Neural crest cell (in vitro differentiated cells): Measurements from ENCODE around the gene UMODL1. TPM values are rescaled to one million over a fixed set of nuclear protein-coding genes. Genes with fewer than 3 reads are reported as not detected.

Source experiments
- DNase-seq: peaks from one replicate; pipeline ENCODE4 v3.0.0; 2021; ENCODE audit warnings: low read depth, mixed read lengths, low spot score
- H3K27ac Mint-ChIP-seq: one replicate; pipeline ENCODE4 v1.8.0; 2021; ENCODE audit warnings: mild to moderate bottlenecking, mixed read lengths; ENCODE audit not compliant: unreplicated experiment
- H3K27me3 Mint-ChIP-seq: 2 replicates; pipeline ENCODE4 v1.8.0; 2021; ENCODE audit warnings: low read depth, mild to moderate bottlenecking, mixed read lengths
- H3K36me3 Mint-ChIP-seq: 2 replicates; pipeline ENCODE4 v1.8.0; 2021; ENCODE audit warnings: low read depth, mild to moderate bottlenecking, mixed read lengths
- H3K4me1 Mint-ChIP-seq: 2 replicates; pipeline ENCODE4 v1.8.0; 2021; ENCODE audit warnings: mixed read lengths
- H3K4me3 Mint-ChIP-seq: one replicate; pipeline ENCODE4 v1.8.0; 2021; ENCODE audit warnings: mild to moderate bottlenecking, mixed read lengths
- H3K9me3 Mint-ChIP-seq: 2 replicates; pipeline ENCODE4 v1.8.0; 2021; ENCODE audit warnings: mixed read lengths
- total RNA-seq: library from RNA; stranded (reverse); gene quantifications from 2 replicates; pipeline ENCODE4 v1.2.1, GENCODE V29; 2021
- TF ChIP-seq, protein P1 (sequence below): fragments of 200-600 bp; sonication (generic); conservative IDR thresholded peaks from 2 replicates; pipeline ENCODE4 v1.5.0; 2021; ENCODE audit warnings: antibody characterized with exemption, mild to moderate bottlenecking

The UMODL1 gene
- total RNA-seq, 1 donor from 2014 or later = not detected

DNA sequence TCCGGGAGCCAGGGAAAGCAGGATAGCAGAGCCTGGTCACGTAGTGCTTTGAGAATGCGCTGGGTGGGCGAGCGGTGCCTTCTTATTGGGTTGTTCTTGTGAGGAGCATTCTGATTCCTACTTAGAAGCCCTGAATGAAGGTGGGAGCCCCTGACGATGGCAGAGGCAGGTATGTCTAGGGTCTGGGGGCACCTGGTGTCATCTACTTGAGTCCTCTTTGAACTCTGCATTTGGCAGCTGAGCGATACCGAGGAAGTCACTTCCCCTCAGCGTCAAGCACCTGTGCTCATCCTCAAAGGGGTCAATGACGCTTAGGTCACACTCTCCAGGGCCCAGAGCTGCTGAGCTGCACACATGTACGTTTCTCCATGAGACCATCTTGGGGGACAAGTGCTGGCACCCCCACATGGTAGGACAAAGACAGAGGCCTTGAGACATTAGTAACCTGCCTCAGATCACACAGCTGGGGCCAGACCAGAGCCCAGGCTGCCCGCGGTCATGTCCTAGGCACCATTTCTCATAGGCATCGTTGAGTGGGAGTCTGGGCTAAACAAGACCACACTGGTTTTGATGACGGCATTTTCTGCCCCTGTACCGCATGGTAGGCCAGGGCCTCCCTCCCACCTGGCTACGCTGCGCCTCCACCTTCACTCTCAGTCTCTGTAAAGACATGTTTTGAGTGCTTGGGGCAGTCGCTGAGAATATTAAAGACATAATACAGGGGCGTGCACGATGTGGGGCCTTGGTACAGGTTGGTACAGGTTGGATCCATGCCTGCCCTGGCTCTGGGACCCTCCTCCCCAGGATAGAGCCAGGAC lies 78.7 kb downstream of the UMODL1 start:
- DNase-seq = no peak
- TF ChIP-seq, protein P1, sequence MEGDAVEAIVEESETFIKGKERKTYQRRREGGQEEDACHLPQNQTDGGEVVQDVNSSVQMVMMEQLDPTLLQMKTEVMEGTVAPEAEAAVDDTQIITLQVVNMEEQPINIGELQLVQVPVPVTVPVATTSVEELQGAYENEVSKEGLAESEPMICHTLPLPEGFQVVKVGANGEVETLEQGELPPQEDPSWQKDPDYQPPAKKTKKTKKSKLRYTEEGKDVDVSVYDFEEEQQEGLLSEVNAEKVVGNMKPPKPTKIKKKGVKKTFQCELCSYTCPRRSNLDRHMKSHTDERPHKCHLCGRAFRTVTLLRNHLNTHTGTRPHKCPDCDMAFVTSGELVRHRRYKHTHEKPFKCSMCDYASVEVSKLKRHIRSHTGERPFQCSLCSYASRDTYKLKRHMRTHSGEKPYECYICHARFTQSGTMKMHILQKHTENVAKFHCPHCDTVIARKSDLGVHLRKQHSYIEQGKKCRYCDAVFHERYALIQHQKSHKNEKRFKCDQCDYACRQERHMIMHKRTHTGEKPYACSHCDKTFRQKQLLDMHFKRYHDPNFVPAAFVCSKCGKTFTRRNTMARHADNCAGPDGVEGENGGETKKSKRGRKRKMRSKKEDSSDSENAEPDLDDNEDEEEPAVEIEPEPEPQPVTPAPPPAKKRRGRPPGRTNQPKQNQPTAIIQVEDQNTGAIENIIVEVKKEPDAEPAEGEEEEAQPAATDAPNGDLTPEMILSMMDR = no peak
- H3K9me3 Mint-ChIP-seq = no peaks in the 10 kb centered on the region
- no peak overlapping the region for H3K27ac Mint-ChIP-seq
- H3K4me1 Mint-ChIP-seq = peaks cover 10% of the 10 kb centered on the region
- no peaks in the 10 kb centered on the region for H3K36me3 Mint-ChIP-seq
- H3K4me3 Mint-ChIP-seq = no peak overlapping the region
- no peaks in the 10 kb centered on the region for H3K27me3 Mint-ChIP-seq

DNA sequence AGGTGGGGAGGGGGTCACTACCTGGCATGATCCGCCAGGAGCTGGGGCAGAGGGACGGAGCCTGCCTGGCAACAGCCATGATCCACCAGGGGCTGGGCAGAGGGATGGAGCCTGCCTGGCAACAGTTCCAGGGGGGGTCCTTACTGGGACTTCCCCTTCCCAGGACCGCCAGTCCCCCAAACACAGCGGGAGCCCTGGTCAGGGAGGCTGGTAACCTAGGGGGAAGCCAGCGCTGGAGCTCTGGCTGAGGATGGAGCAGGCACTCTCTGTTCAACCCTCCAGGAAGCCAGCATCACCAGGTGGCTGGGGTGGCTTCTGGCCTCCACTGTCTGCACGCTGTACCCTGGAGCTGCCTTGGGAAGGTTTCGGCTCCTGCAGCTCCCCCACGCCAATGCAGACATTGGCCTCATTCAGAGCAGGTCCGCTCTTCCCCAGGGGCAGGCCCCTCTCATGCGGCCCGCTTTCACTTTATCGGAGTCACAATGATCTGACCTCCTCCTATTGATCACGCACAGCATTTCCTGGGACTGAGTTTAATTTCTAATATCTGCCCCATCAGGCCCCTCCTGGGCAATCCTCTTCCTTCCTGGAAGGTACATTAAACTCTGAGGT lies 79.5 kb downstream of the UMODL1 start:
- peaks cover 11% of the 10 kb centered on the region for H3K4me1 Mint-ChIP-seq
- H3K36me3 Mint-ChIP-seq = no peaks in the 10 kb centered on the region
- no peaks in the 10 kb centered on the region for H3K27me3 Mint-ChIP-seq
- no peak for DNase-seq
- TF ChIP-seq, protein P1 = no peak
- no peak overlapping the region for H3K27ac Mint-ChIP-seq
- no peak overlapping the region for H3K4me3 Mint-ChIP-seq
- H3K9me3 Mint-ChIP-seq = no peaks in the 10 kb centered on the region

DNA sequence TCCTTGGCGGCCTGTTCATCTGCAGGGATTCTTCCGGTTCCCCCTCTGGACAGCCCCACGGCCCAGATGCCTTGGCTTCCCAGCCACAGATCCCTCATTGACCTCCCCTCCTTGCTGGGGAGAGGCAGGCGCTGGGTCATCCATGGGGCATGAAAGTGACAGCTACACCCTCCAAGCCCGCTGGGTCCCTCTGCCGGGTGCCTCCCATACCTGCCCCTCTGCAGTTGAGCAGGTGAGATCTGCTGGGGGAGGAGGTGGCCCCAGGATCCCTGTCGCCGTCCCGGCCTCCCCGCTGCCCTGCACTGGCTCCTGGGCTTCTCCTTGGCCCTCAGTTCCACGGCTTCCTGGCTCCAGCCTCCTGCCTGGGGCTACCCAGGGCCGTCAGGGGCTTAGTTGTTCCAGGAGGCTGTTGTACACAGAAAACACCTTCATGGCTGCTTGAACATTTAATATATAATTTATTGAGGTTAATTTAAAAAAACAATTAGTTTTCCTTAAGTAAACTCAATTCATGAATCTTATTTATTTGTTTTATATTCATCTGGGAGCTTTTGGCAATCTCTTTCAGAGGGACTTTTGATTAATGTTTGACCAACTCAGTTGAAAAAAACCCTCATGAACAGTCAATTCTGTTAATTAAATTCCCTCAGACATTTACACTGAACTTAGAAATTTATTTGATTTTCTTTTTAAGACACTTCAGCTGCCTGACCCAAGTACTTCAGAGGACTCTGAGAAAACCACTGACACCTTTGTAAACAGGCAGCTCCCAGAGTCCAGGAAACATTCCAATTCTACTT lies 80.2 kb downstream of the UMODL1 start:
- peaks cover 13% of the 10 kb centered on the region for H3K4me1 Mint-ChIP-seq
- no peaks in the 10 kb centered on the region for H3K27me3 Mint-ChIP-seq
- no peak overlapping the region for H3K27ac Mint-ChIP-seq
- TF ChIP-seq, protein P1 = no peak
- no peaks in the 10 kb centered on the region for H3K9me3 Mint-ChIP-seq
- no peaks in the 10 kb centered on the region for H3K36me3 Mint-ChIP-seq
- no peak overlapping the region for H3K4me3 Mint-ChIP-seq
- DNase-seq = no peak

DNA sequence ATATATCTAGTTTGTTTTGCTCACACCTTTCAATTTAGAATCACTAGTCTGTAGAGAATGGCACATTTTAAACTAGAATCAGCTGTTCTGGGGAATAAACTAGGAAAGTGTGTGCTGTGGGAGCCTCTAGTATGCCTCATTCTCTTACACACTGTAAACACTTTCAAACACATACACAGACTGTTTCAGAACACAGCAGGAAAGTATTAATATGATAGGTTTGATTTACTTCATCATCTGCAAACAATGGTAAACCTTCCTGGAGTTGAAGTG lies 80.8 kb downstream of the UMODL1 start:
- H3K4me3 Mint-ChIP-seq = no peak overlapping the region
- H3K4me1 Mint-ChIP-seq = peaks cover 16% of the 10 kb centered on the region
- H3K9me3 Mint-ChIP-seq = no peaks in the 10 kb centered on the region
- TF ChIP-seq, protein P1 = no peak
- H3K36me3 Mint-ChIP-seq = no peaks in the 10 kb centered on the region
- H3K27me3 Mint-ChIP-seq = no peaks in the 10 kb centered on the region
- DNase-seq = no peak
- H3K27ac Mint-ChIP-seq = no peak overlapping the region

DNA sequence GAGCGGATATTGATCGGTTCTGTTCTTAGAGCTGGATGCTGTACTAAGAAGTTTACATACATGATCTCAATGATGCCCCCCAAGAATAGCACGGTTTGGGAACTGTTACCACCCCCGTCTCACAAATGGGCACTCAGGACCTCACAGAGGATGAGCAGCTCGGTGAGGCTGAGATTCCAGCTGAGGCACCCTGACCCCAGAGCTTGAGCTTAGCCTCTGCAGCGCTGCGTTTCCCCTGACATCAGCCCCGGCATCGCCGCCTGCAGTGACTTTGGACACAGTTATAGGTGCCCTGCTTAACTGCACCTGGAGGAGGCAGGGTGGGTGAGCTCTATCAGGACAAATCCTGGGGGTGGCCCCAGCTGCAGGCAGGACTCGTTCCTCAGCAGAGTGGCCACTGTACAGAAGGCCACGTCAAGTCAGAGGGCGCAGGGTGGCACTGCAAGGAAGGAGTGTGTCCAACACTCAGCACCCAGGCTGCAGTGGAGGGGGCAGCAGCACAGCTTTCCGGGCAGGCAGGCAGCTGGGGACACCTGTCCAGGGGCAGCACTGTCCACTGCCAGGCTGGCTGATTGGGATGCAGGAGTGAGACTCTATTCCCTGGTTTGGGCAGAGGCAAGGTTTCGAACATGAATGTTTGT lies 82.0 kb downstream of the UMODL1 start:
- H3K9me3 Mint-ChIP-seq = no peaks in the 10 kb centered on the region
- no peaks in the 10 kb centered on the region for H3K36me3 Mint-ChIP-seq
- peaks cover 27% of the 10 kb centered on the region for H3K4me1 Mint-ChIP-seq
- H3K27ac Mint-ChIP-seq = peak overlapping the region; percentile 62
- no peak for DNase-seq
- H3K27me3 Mint-ChIP-seq = no peaks in the 10 kb centered on the region
- TF ChIP-seq, protein P1 = no peak
- no peak overlapping the region for H3K4me3 Mint-ChIP-seq
